HEK293 (cell line): ENCODE results near the gene PSME4.
A peak's percentile ranks its signal among the peaks of the same experiment; 100 is the strongest.
"Not testable (repeated sequence)": the region's sequence is repeated elsewhere in the genome, so short reads cannot be mapped to it uniquely, and the experiment has no call there.

Experiments used
- CTCF ChIA-PET: fragments of 350-600 bp; formaldehyde crosslinking; extraction: SDS; loops from one replicate; lab custom pipeline; 2021; ENCODE audit warnings: antibody characterized with exemption; lab: Yijun Ruan, JAX
- POLR2A ChIA-PET: fragments of 300-600 bp; formaldehyde crosslinking; extraction: SDS; loops from one replicate; lab custom pipeline; 2020; ENCODE audit warnings: antibody characterized with exemption, inconsistent platforms; lab: Yijun Ruan, JAX
- H3K27ac ChIP-seq: fragments of 200-500 bp; sonication (Bioruptor generic); 2 replicates; pipeline ENCODE4 v1.5.1; 2014; ENCODE audit warnings: low read depth, low read length, control low read depth, inconsistent platforms; ENCODE audit errors: extremely low read depth
- H3K36me3 ChIP-seq, 2 experiments: fragments of 200-500 bp in 1 of 2; sonication (Bioruptor generic) in 1 of 2; 1 replicate in 1 of 2; 2 replicates in 1 of 2; pipeline ENCODE4 v1.5.1; 2014 to 2017; ENCODE audit warnings: inconsistent platforms in 2 of 2, low read length in 2 of 2; ENCODE audit not compliant: control insufficient read depth in 2 of 2, insufficient read depth in 1 of 2
- H3K4me1 ChIP-seq: fragments of 200-500 bp; sonication (Bioruptor generic); 2 replicates; pipeline ENCODE4 v1.5.1; 2014; ENCODE audit warnings: mild to moderate bottlenecking, low read length, inconsistent platforms; ENCODE audit not compliant: control insufficient read depth, insufficient read depth
- H3K4me3 ChIP-seq: 2 replicates; pipeline ENCODE4 v1.5.1; 2011; ENCODE audit warnings: low read depth, mild to moderate bottlenecking, control low read depth, low read length, moderate library complexity
- H3K9me3 ChIP-seq: fragments of 200-500 bp; sonication (Bioruptor generic); 2 replicates; pipeline ENCODE4 v1.5.1; 2014; ENCODE audit warnings: low read depth, low read length, inconsistent platforms; ENCODE audit not compliant: control insufficient read depth, insufficient read depth
- HOXD13 ChIP-seq: sonication (generic); formaldehyde crosslinking; IDR thresholded peaks from 2 replicates; pipeline ENCODE4 v1.8.0; 2022; ENCODE audit warnings: missing genetic modification reagents, borderline replicate concordance
- SCRT2 ChIP-seq: fragments of 450-650 bp; formaldehyde crosslinking; IDR thresholded peaks from 2 replicates; pipeline ENCODE4 v1.5.1; 2016; ENCODE audit warnings: missing biosample characterization, missing genetic modification characterization
- TCF7L2 ChIP-seq: IDR thresholded peaks from 2 replicates; pipeline ENCODE4 v1.6.1; 2011; ENCODE audit warnings: low read depth, mild to moderate bottlenecking, inconsistent platforms, low read length, moderate library complexity, borderline replicate concordance
- ZBTB21 ChIP-seq: fragments of 450-650 bp; formaldehyde crosslinking; IDR thresholded peaks from 2 replicates; pipeline ENCODE4 v1.5.1; 2017; ENCODE audit warnings: missing biosample characterization, missing genetic modification characterization
- ZNF132 ChIP-seq: fragments of 450-650 bp; formaldehyde crosslinking; IDR thresholded peaks from 2 replicates; pipeline ENCODE4 v1.5.1; 2017; ENCODE audit warnings: missing biosample characterization, missing genetic modification characterization, borderline replicate concordance
- ZNF133 ChIP-seq: fragments of 450-650 bp; formaldehyde crosslinking; IDR thresholded peaks from 2 replicates; pipeline ENCODE4 v1.5.1; 2016; ENCODE audit warnings: missing biosample characterization, missing genetic modification characterization
- ZNF274 ChIP-seq, 2 experiments: fragments of 200-500 bp in 1 of 2; fragments of 450-650 bp in 1 of 2; sonication (Bioruptor generic) in 1 of 2; formaldehyde crosslinking in 1 of 2; IDR thresholded peaks; 2 replicates each; pipeline versions ENCODE4 v1.5.1 to v1.6.1; 2014 to 2016; ENCODE audit warnings: borderline replicate concordance in 1 of 2, inconsistent platforms in 1 of 2, low read length in 1 of 2, missing biosample characterization in 1 of 2, missing genetic modification characterization in 1 of 2
- ZNF311 ChIP-seq: fragments of 450-650 bp; formaldehyde crosslinking; IDR thresholded peaks from 2 replicates; pipeline ENCODE4 v1.5.1; 2017; ENCODE audit warnings: missing biosample characterization, missing genetic modification characterization, borderline replicate concordance
- ZNF433 ChIP-seq: fragments of 450-650 bp; formaldehyde crosslinking; IDR thresholded peaks from 2 replicates; pipeline ENCODE4 v1.5.1; 2016; ENCODE audit warnings: missing biosample characterization, missing genetic modification characterization, low read depth
- ZNF610 ChIP-seq: fragments of 450-650 bp; formaldehyde crosslinking; IDR thresholded peaks from 2 replicates; pipeline ENCODE4 v1.5.1; 2016; ENCODE audit warnings: missing biosample characterization, missing genetic modification characterization, borderline replicate concordance
- ZNF701 ChIP-seq: fragments of 450-650 bp; formaldehyde crosslinking; IDR thresholded peaks from 2 replicates; pipeline ENCODE4 v1.5.1; 2016; ENCODE audit warnings: missing biosample characterization, missing genetic modification characterization
- ZNF777 ChIP-seq: fragments of 450-650 bp; formaldehyde crosslinking; IDR thresholded peaks from 2 replicates; pipeline ENCODE4 v1.5.1; 2017; ENCODE audit warnings: missing biosample characterization, missing genetic modification characterization, borderline replicate concordance
- ZNF791 ChIP-seq: fragments of 450-650 bp; formaldehyde crosslinking; IDR thresholded peaks from 2 replicates; pipeline ENCODE4 v1.5.1; 2016; ENCODE audit warnings: missing biosample characterization, missing genetic modification characterization
- ZSCAN16 ChIP-seq: fragments of 450-650 bp; formaldehyde crosslinking; IDR thresholded peaks from 2 replicates; pipeline ENCODE4 v1.5.1; 2016; ENCODE audit warnings: missing biosample characterization, missing genetic modification characterization
- TF ChIP-seq, protein P1 (sequence below): fragments of 450-650 bp; formaldehyde crosslinking; optimal IDR thresholded peaks from 2 replicates; pipeline ENCODE3; 2016; ENCODE audit warnings: missing biosample characterization, mild to moderate bottlenecking, missing genetic modification characterization
- TF ChIP-seq, protein P2 (sequence below): fragments of 450-650 bp; formaldehyde crosslinking; IDR thresholded peaks from 2 replicates; pipeline ENCODE4 v1.5.1; 2016; ENCODE audit warnings: missing biosample characterization, missing genetic modification characterization
- TF ChIP-seq, protein P3 (sequence below): fragments of 450-650 bp; formaldehyde crosslinking; IDR thresholded peaks from 2 replicates; pipeline ENCODE4 v1.5.0; 2017; ENCODE audit warnings: missing biosample characterization, missing genetic modification characterization, borderline replicate concordance
- TF ChIP-seq, protein P4 (sequence below): fragments of 450-650 bp; formaldehyde crosslinking; IDR thresholded peaks from 2 replicates; pipeline ENCODE4 v1.5.1; 2016; ENCODE audit warnings: missing biosample characterization, missing genetic modification characterization

The PSME4 gene

DNA sequence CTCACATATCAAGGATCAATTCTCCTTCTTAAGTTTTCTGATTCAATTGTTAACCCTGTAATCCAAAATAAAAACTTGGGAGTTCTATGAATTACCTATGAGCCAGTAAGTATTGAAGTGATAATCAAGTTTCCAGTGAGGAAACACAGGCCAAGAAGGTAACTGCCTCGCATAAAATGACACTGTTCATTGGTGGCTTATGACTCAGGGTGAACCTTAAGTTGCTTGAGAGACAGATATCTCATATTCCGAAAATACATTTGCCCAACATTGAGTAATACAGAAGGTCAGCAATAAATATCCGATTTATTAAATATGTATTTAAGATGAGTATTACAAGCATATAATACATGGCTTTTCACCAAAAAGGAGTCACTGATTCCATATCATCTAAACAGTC lies 31.9 kb downstream of the PSME4 start (continued):
- no peak for TF ChIP-seq TCF7L2
- no peak for TF ChIP-seq ZNF610
- no peak for TF ChIP-seq SCRT2 (tag by site-specific recombination)
- no peak for TF ChIP-seq ZBTB21 (tag by site-specific recombination)
- no peak for TF ChIP-seq ZNF791 (tag by site-specific recombination)
- TF ChIP-seq, all 188 proteins: peak for 0

DNA sequence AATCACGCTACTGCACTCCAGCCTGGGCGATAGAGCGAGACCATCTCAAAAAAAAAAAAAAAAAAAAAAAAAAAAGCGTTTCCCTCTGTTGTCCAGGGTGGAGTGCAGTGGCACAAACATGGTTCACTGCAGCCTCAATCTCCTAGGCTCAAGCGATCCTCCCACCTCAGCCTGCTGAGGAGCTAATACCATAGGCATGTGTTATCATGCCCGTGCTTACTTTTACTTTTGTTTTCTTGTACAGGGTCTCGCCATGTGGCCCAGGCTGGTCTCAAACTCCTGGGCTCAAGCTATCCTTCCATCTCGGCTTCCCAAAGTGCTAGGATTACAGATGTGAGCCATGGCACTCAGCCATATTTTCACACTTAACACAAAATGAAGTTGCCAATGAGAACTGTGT lies 37.5 kb downstream of the PSME4 start:
- CTCF ChIA-PET, result interaction anchor here (0.6 to 1.1 kb wide), 4 partner anchors 9 to 21 kb away, joined by 3 to 4 read pairs (median 4); no protein-coding TSS in a partner anchor
- H3K9me3 ChIP-seq, result no peaks in the 10 kb centered on the region
- TF ChIP-seq ZNF433 (tag by site-specific recombination) (no peak), ZNF701 (tag by site-specific recombination) (no peak), HOXD13 (CRISPR knock-in tag) (no peak)
- TF ChIP-seq, protein P1, sequence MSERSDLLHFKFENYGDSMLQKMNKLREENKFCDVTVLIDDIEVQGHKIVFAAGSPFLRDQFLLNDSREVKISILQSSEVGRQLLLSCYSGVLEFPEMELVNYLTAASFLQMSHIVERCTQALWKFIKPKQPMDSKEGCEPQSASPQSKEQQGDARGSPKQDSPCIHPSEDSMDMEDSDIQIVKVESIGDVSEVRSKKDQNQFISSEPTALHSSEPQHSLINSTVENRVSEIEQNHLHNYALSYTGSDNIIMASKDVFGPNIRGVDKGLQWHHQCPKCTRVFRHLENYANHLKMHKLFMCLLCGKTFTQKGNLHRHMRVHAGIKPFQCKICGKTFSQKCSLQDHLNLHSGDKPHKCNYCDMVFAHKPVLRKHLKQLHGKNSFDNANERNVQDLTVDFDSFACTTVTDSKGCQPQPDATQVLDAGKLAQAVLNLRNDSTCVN (tag by site-specific recombination), result no peak
- TF ChIP-seq, protein P2, sequence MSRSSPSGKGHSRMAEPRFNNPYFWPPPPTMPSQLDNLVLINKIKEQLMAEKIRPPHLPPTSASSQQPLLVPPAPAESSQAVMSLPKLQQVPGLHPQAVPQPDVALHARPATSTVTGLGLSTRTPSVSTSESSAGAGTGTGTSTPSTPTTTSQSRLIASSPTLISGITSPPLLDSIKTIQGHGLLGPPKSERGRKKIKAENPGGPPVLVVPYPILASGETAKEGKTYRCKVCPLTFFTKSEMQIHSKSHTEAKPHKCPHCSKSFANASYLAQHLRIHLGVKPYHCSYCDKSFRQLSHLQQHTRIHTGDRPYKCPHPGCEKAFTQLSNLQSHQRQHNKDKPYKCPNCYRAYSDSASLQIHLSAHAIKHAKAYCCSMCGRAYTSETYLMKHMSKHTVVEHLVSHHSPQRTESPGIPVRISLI, result 0 out of 2 replicates have a peak, but pooled peaks have one; percentile 33
- POLR2A ChIA-PET, result no interaction called here
- no peak overlapping the region for H3K4me3 ChIP-seq
- H3K4me1 ChIP-seq, result no peaks in the 10 kb centered on the region
- H3K36me3 ChIP-seq, result peaks cover 53 to 87% of the 10 kb centered on the region in 2 experiments
- H3K27ac ChIP-seq, result no peak overlapping the region

DNA sequence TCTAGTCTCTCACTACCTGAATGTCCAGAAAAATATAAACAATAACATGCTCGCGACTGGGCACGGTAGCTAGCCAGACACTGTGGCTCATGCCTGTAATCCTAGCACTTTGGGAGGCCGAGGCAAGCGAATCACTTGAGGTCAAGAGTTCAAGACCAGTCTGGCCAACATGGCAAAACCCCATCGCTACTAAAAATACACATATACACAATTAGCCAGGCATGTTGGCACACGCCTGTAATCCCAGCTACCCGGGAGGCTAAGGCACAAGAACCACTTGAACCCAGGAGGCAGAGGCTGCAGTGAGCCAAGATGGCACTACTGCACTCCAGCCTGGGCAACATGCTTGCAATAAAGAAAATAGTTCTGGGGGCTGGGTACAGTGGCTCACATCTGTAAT lies 44.5 kb downstream of the PSME4 start:
- POLR2A ChIA-PET, H3K4me3 ChIP-seq, H3K4me1 ChIP-seq, H3K9me3 ChIP-seq, H3K27ac ChIP-seq: not testable (repeated sequence)
- H3K36me3 ChIP-seq, result peaks cover 52 to 88% of the 10 kb centered on the region in 2 experiments
- CTCF ChIA-PET, result interaction anchor here (0.6 kb wide), 1 partner anchor 1748 kb away, joined by 3 read pairs; no protein-coding TSS in a partner anchor

DNA sequence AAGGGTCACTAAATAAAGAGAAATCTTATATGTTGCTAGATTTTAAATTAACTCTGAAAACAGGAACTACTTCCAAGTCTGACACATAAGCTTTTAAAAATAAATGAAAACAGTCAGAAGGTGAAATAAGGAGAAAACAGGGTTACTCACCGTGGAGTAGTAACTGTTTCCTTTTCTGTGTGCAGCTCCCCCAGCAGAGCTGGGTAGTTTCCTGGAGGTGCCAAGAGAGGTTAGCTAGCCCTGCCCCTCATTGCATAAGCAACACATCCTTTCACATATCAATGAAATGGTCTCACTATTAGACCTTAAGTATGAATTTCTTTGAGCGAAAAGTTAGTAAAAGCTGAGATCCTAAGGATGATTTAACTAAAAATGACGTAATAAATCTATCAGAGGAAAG lies 57.1 kb downstream of the PSME4 start:
- no peak overlapping the region for H3K27ac ChIP-seq
- POLR2A ChIA-PET, result no interaction called here

DNA sequence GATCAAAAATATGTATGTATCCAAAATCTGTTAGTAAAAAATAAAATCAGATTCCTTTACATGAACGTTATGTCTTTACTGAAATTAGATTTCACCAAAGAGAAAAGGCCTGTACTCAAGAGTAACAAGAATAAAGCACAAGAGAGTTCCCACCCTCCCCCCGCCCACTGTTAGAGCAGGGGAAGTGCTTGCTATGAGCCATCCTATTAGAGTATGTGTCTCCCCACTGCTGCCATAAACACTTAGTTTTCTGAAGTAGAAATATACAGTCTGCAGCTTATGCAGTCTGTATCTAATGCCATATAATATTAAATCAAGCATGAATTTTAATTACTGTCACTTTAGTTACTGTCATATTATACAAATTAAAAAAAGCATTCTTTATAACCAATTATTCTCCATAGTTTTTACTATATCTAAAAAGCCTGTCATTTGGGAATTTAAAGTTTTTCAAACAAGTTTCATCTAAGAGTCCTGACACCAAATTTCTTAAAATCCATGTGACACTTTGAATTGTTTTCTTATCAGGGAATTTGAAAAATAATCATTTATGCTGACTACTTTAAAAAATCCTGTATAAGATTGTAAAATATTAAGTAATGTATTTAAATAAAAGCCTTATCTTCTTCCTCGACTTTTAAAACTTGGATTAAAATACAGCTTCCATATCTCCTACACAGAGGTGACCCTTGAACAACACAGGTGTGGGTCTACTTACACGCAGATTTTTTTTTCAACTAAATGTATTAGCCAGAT lies 59.2 kb downstream of the PSME4 start:
- H3K4me1 ChIP-seq, result no peaks in the 10 kb centered on the region; the same call in 1 of the 2 replicates
- H3K27ac ChIP-seq, result no peak overlapping the region
- POLR2A ChIA-PET, result no interaction called here
- H3K4me3 ChIP-seq, result no peak overlapping the region
- peaks cover 36 to 50% of the 10 kb centered on the region in 2 experiments for H3K36me3 ChIP-seq
- TF ChIP-seq ZNF311 (no peak), ZNF777 (tag by site-specific recombination) (no peak), ZSCAN16 (no peak), ZNF274 (IDR thresholded peaks at IDR 0.05; ENCODE audit: low read length) (no peak), ZNF274 (tag by site-specific recombination; IDR thresholded peaks at IDR 0.05; ENCODE audit: borderline replicate concordance) (no peak)
- TF ChIP-seq, protein P3, sequence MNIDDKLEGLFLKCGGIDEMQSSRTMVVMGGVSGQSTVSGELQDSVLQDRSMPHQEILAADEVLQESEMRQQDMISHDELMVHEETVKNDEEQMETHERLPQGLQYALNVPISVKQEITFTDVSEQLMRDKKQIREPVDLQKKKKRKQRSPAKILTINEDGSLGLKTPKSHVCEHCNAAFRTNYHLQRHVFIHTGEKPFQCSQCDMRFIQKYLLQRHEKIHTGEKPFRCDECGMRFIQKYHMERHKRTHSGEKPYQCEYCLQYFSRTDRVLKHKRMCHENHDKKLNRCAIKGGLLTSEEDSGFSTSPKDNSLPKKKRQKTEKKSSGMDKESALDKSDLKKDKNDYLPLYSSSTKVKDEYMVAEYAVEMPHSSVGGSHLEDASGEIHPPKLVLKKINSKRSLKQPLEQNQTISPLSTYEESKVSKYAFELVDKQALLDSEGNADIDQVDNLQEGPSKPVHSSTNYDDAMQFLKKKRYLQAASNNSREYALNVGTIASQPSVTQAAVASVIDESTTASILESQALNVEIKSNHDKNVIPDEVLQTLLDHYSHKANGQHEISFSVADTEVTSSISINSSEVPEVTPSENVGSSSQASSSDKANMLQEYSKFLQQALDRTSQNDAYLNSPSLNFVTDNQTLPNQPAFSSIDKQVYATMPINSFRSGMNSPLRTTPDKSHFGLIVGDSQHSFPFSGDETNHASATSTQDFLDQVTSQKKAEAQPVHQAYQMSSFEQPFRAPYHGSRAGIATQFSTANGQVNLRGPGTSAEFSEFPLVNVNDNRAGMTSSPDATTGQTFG (tag by site-specific recombination), result no peak
- TF ChIP-seq, protein P4, sequence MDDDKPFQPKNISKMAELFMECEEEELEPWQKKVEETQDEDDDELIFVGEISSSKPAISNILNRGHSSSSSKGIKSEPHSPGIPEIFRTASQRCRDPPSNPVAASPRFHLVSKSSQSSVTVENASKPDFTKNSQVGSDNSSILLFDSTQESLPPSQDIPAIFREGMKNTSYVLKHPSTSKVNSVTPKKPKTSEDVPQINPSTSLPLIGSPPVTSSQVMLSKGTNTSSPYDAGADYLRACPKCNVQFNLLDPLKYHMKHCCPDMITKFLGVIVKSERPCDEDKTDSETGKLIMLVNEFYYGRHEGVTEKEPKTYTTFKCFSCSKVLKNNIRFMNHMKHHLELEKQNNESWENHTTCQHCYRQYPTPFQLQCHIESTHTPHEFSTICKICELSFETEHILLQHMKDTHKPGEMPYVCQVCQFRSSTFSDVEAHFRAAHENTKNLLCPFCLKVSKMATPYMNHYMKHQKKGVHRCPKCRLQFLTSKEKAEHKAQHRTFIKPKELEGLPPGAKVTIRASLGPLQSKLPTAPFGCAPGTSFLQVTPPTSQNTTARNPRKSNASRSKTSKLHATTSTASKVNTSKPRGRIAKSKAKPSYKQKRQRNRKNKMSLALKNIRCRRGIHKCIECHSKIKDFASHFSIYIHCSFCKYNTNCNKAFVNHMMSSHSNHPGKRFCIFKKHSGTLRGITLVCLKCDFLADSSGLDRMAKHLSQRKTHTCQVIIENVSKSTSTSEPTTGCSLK (tag by site-specific recombination), result no peak
- TF ChIP-seq, all 188 proteins: peak for 0
- CTCF ChIA-PET, result interaction anchor here (0.6 kb wide), 3 partner anchors 591 to 1101 kb away, joined by 3 read pairs; no protein-coding TSS in a partner anchor
- no peaks in the 10 kb centered on the region for H3K9me3 ChIP-seq

More for the DNA sequence above, 57.1 kb downstream of the PSME4 start:
- H3K4me3 ChIP-seq, result no peak overlapping the region
- H3K36me3 ChIP-seq, result peaks cover 32 to 50% of the 10 kb centered on the region in 2 experiments
- no peak for TF ChIP-seq ZNF132
- no peak for TF ChIP-seq ZNF133 (tag by site-specific recombination)
- no peaks in the 10 kb centered on the region; the same call in 1 of the 2 replicates for H3K4me1 ChIP-seq
- CTCF ChIA-PET, result interaction anchor here (1.3 kb wide), 1 partner anchor 29 kb away, joined by 3 read pairs; no protein-coding TSS in a partner anchor
- H3K9me3 ChIP-seq, result no peaks in the 10 kb centered on the region
